Endothelial cell of hepatic sinusoid (primary cell): Measurements from ENCODE around the gene AADAC.
"Not testable (repeated sequence)": the region's sequence is repeated elsewhere in the genome, so short reads cannot be mapped to it uniquely, and the experiment has no call there.

Experiments
- in situ Hi-C: cut with HindIII; loops from 2 replicates; pipeline ENCODE4 v1.10.0; 2017; ENCODE audit warnings: low sequenced_read_pairs

The AADAC gene

GRCh38 chr3:151852074-151852811 lies 38.3 kb downstream of the AADAC start:
- in situ Hi-C loops: no loop called here

GRCh38 chr3:151856118-151856517 lies 42.2 kb downstream of the AADAC start:
- in situ Hi-C loops: loop anchor here (5.0 kb wide), 1 partner anchor 56 kb away; no protein-coding TSS in a partner anchor

GRCh38 chr3:151856641-151857040 lies 42.7 kb downstream of the AADAC start:
- in situ Hi-C loops: loop anchor here (5.0 kb wide), 1 partner anchor 56 kb away; no protein-coding TSS in a partner anchor

GRCh38 chr3:151859233-151859673 lies 45.3 kb downstream of the AADAC start:
- in situ Hi-C loops: loop anchor here (5.0 kb wide), 1 partner anchor 53 kb away; no protein-coding TSS in a partner anchor

GRCh38 chr3:151859905-151860304 lies 46.0 kb downstream of the AADAC start:
- in situ Hi-C loops: loop anchor here (5.0 kb wide), 1 partner anchor 52 kb away; no protein-coding TSS in a partner anchor

GRCh38 chr3:151863611-151864010 lies 49.7 kb downstream of the AADAC start:
- in situ Hi-C loops: no loop called here

GRCh38 chr3:151864423-151865101 lies 50.6 kb downstream of the AADAC start:
- in situ Hi-C loops: no loop called here

- in situ Hi-C loops: no loop called here
These were observed 52.9 kb downstream of the AADAC start for GRCh38 chr3:151866711-151867410.

GRCh38 chr3:151867666-151868065 lies 53.8 kb downstream of the AADAC start:
- in situ Hi-C loops: no loop called here

- in situ Hi-C loops: no loop called here
These were observed 55.3 kb downstream of the AADAC start for GRCh38 chr3:151869181-151869580.

GRCh38 chr3:151871639-151872468 lies 57.9 kb downstream of the AADAC start:
- in situ Hi-C loops: no loop called here

- in situ Hi-C loops: no loop called here
These were observed 59.5 kb downstream of the AADAC start, which contains the start of gene SUCNR1 for GRCh38 chr3:151873398-151873797. Gene SUCNR1, plus strand, starts transcription at chr3:151873643. Its CDS starts 6,250 bp downstream, at chr3:151879893.

GRCh38 chr3:151874079-151874478 lies 60.2 kb downstream of the AADAC start:
- in situ Hi-C loops: not testable (repeated sequence)

GRCh38 chr3:151875759-151876158 lies 61.8 kb downstream of the AADAC start:
- in situ Hi-C loops: no loop called here

- in situ Hi-C loops: no loop called here
These were observed 63.4 kb downstream of the AADAC start for GRCh38 chr3:151877269-151877668.
